Sigmoid colon (tissue), 7 donors: Measurements from ENCODE around the gene ORAI3. TPM values are rescaled to one million over a fixed set of nuclear protein-coding genes. Genes with fewer than 3 reads are reported as not detected.
A peak's percentile ranks its signal among the peaks of the same experiment; 100 is the strongest.

Experiments
- DNase-seq: peaks from one replicate; pipeline ENCODE4 v3.0.0-alpha.2; 2019
- H3K27ac ChIP-seq, 4 donors: fragments of 200-600 bp; sonication (generic); one replicate each; pipeline ENCODE4 v1.5.1; 2016 to 2019; ENCODE audit warnings: mild to moderate bottlenecking in 1 of 4
- H3K27me3 ChIP-seq, 3 donors: fragments of 200-600 bp; sonication (generic); one replicate each; pipeline ENCODE4 v1.5.1; 2019; ENCODE audit warnings: mild to moderate bottlenecking in 1 of 3
- H3K36me3 ChIP-seq, 4 donors: fragments of 200-600 bp; sonication (generic); one replicate each; pipeline ENCODE4 v1.5.1; 2016 to 2019
- H3K4me1 ChIP-seq, 4 donors: fragments of 200-600 bp; sonication (generic); one replicate each; pipeline ENCODE4 v1.5.1; 2017 to 2019
- H3K4me3 ChIP-seq, 4 donors: fragments of 200-600 bp; sonication (generic); one replicate each; pipeline ENCODE4 v1.5.1; 2017 to 2019; ENCODE audit warnings: mild to moderate bottlenecking in 2 of 4, moderate library complexity in 1 of 4
- H3K9me3 ChIP-seq, 4 donors: fragments of 200-600 bp in 3 of 4; sonication (generic) in 3 of 4; one replicate each; pipeline versions ENCODE4 v1.5.1 to v1.6.1; 2013 to 2019
- CTCF ChIP-seq, 4 experiments: fragments of 450-650 bp in 3 of 4; fragments of 200-600 bp in 1 of 4; IDR thresholded peaks; one replicate each; pipeline ENCODE4 v1.5.1; 2016 to 2019; ENCODE audit warnings: antibody characterized with exemption in 4 of 4, mild to moderate bottlenecking in 3 of 4, moderate library complexity in 2 of 4
- EP300 ChIP-seq, 4 donors: sonication (generic); formaldehyde crosslinking; IDR thresholded peaks; one replicate each; pipeline ENCODE4 v1.6.1; 2017; ENCODE audit warnings: antibody characterized with exemption in 4 of 4
- POLR2A ChIP-seq, 2 donors: fragments of 450-650 bp; IDR thresholded peaks; one replicate each; pipeline ENCODE4 v1.6.1; 2016; ENCODE audit warnings: antibody characterized with exemption in 2 of 2, mild to moderate bottlenecking in 2 of 2, moderate library complexity in 2 of 2
- POLR2AphosphoS5 ChIP-seq, 4 donors: sonication (generic); formaldehyde crosslinking; IDR thresholded peaks; one replicate each; pipeline ENCODE4 v1.6.1; 2017; ENCODE audit warnings: antibody characterized with exemption in 4 of 4
- WGBS, 2 donors: extraction: QIAGEN DNeasy Blood & Tissue Kit; methylation state at CpG; one replicate each; pipeline ENCODE4 v1.1.7; 2013; 5-methylcytosine and 5-hydroxymethylcytosine counted together
- intact Hi-C: fragments of 100-400 bp; cut with DNase I; formaldehyde crosslinking; loops from one replicate; pipeline ENCODE4 v1.15.1; 2023
- polyA plus RNA-seq, 3 donors: library from polyadenylated mRNA; stranded (reverse); fragments of 200-250 nt; gene quantifications; one replicate each; pipeline ENCODE4 v1.2.3, GENCODE V29; 2013
- total RNA-seq, 4 donors: library from RNA; depleted of rRNA; stranded (reverse); fragments of >200 nt; gene quantifications; one replicate each; pipeline ENCODE4 v1.1.0, GENCODE V29; 2016
- donor health status: healthy with polysubstance abuse.
- donor health status: Bipolar disorder and iron deficiency.
- donor health status: healthy.

Gene ORAI3
- total and polyA plus RNA-seq, 7 donors, result 8.6 to 43.3 (median 33.3) TPM

DNA sequence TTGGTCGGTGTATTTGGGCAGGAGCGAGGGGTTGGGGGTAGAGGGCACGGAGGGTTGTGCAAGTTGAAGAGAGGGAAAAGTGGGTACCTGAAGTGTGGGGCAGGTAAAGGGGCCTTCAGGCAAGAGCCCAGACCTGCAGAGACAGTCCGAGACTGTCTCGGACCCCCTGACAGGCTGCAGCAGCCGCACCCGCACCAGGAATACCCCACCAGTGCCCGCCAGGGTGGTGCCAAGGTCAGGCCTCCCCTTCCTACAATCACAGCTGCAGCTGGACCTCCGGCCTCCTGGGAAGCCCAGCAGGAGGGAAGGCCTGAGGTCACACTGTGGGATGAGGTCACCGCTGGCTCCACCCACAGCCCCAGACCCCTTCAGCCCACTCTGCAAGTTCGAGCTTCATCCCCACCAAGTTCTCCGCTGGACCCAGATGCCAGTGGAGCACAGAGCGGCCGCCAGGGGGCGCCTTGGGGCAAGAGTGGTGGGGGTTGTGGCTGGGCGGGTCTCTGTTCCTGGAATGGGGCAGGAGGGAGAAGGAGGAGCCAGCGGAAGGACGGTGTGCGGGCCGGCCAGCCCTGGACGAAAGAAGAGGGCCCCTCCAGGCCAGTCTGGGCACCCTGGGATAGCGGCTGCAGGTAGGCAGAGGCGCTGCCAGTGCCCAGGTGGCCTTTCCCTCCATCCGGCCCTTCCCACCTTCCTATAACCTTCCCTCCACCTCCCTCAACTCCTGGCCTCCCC is 36.0 kb downstream of the ORAI3 start, which contains the start of gene HSD3B7:
Gene HSD3B7 (plus strand): TSS at position 539 of the 732 bp plus-strand sequence. CDS start 452 bp downstream, outside the sequence.
- WGBS, 2 donors, result 23 to 36% methylated on average over 24 of the region's 24 CpGs
- peak within 1 kb of the TSS; percentile 69 to 78 (median 72) for H3K27ac ChIP-seq

GRCh38 chr16:30985401-30986128 is 36.7 kb downstream of the ORAI3 start:
- Histone ChIP-seq H3K36me3 (peaks cover 2 to 46% (median 24%) of the 10 kb centered on the region in 4 donors), H3K4me1 (peaks cover 0 to 14% (median 12%) of the 10 kb centered on the region in 4 donors), H3K4me3 (peak overlapping the region; percentile 30 to 53 (median 50)), H3K27ac (peak overlapping the region; percentile 69 to 78 (median 72)), H3K27me3 (no peaks in the 10 kb centered on the region), H3K9me3 (no peaks in the 10 kb centered on the region)
- WGBS, 2 donors, result 28 to 57% methylated on average over 20 of the region's 20 CpGs
- DNase-seq, result no peak
- TF ChIP-seq POLR2AphosphoS5 (IDR thresholded peaks at IDR 0.05) (peak in 1 of 4 donors; percentile 25), EP300 (IDR thresholded peaks at IDR 0.05) (no peak)
- intact Hi-C loops, result loop anchor here (1.0 to 2.0 kb wide), 3 partner anchors 57 to 883 kb away; no protein-coding TSS in a partner anchor

More for the DNA sequence above, 36.0 kb downstream of the ORAI3 start, which contains the start of gene HSD3B7:
- H3K36me3 ChIP-seq, result peaks cover 8 to 54% (median 32%) of the 10 kb centered on the region in 4 donors
- peak within 1 kb of the TSS; percentile 30 to 53 (median 50) for H3K4me3 ChIP-seq
- H3K9me3 ChIP-seq, result no peaks in the 10 kb centered on the region
- no peaks in the 10 kb centered on the region for H3K27me3 ChIP-seq
- peaks cover 0 to 14% (median 12%) of the 10 kb centered on the region in 4 donors for H3K4me1 ChIP-seq
- DNase-seq, result peak; percentile 96
- TF ChIP-seq CTCF (IDR thresholded peaks at IDR 0.05), result peak; percentile 93 to 99 (median 96)
- TF ChIP-seq POLR2AphosphoS5 (IDR thresholded peaks at IDR 0.05), result peak in 2 of 4 donors; percentile 45 to 65
- no peak for TF ChIP-seq POLR2A (IDR thresholded peaks at IDR 0.05)
- no peak for TF ChIP-seq EP300 (IDR thresholded peaks at IDR 0.05)
- intact Hi-C loops, result loop anchor here (1.0 to 2.0 kb wide), 3 partner anchors 57 to 884 kb away; no protein-coding TSS in a partner anchor

GRCh38 chr16:30986129-30986991 is 37.5 kb downstream of the ORAI3 start:
- no peak for DNase-seq
- Histone ChIP-seq H3K4me1 (peaks cover 0 to 14% (median 12%) of the 10 kb centered on the region in 4 donors), H3K4me3 (no peak overlapping the region), H3K9me3 (no peaks in the 10 kb centered on the region), H3K27ac (peak overlapping the region in 2 of 4 donors; percentile 69 to 74), H3K27me3 (no peaks in the 10 kb centered on the region), H3K36me3 (peaks cover 0 to 38% (median 20%) of the 10 kb centered on the region in 4 donors)
- 94% methylated on average over 29 of the region's 29 CpGs for WGBS, 2 donors
- TF ChIP-seq EP300 (IDR thresholded peaks at IDR 0.05) (no peak), POLR2AphosphoS5 (IDR thresholded peaks at IDR 0.05) (no peak), CTCF (IDR thresholded peaks at IDR 0.05) (no peak), POLR2A (IDR thresholded peaks at IDR 0.05) (no peak)
- intact Hi-C loops, result no loop called here

DNA sequence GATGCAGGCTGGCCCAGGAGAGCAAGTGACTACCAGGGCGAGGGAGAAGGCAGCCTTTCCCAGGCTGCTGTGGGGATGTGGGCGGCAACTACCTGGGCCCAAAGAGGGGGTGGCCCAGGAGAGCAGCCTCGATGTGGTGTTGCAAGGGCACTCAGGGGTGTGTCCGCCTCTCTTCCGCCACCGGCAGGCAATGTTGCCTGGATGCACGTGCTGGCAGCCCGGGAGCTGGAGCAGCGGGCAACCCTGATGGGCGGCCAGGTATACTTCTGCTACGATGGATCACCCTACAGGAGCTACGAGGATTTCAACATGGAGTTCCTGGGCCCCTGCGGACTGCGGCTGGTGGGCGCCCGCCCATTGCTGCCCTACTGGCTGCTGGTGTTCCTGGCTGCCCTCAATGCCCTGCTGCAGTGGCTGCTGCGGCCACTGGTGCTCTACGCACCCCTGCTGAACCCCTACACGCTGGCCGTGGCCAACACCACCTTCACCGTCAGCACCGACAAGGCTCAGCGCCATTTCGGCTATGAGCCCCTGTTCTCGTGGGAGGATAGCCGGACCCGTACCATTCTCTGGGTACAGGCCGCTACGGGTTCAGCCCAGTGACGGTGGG is 38.8 kb downstream of the ORAI3 start:
- no peaks in the 10 kb centered on the region for H3K9me3 ChIP-seq
- H3K4me1 ChIP-seq, result peaks cover 0 to 14% (median 12%) of the 10 kb centered on the region in 4 donors
- no peaks in the 10 kb centered on the region for H3K27me3 ChIP-seq
- 94 to 96% methylated on average over 30 of the region's 30 CpGs for WGBS, 2 donors
- no peak overlapping the region for H3K4me3 ChIP-seq
- TF ChIP-seq EP300 (IDR thresholded peaks at IDR 0.05) (no peak), POLR2AphosphoS5 (IDR thresholded peaks at IDR 0.05) (no peak), POLR2A (IDR thresholded peaks at IDR 0.05) (no peak), CTCF (IDR thresholded peaks at IDR 0.05) (no peak)
- intact Hi-C loops, result no loop called here
- peaks cover 0 to 25% (median 18%) of the 10 kb centered on the region in 4 donors for H3K36me3 ChIP-seq
- DNase-seq, result no peak
- no peak overlapping the region for H3K27ac ChIP-seq
